Measurements from ENCODE around the gene ELAVL1.
A peak's percentile ranks its signal among the peaks of the same experiment; 100 is the strongest.
"Not testable (repeated sequence)": the region's sequence is repeated elsewhere in the genome, so short reads cannot be mapped to it uniquely, and the experiment has no call there.

ELAVL1 gene

GRCh38 chr19:7933828-7934725 lies 71.4 kb downstream of the ELAVL1 start:
- DNase-seq (ENCODE audit: low read depth): no peak

- DNase-seq (ENCODE audit: low read depth): no peak
Observed at GRCh38 chr19:7933411-7933810, 72.0 kb downstream of the ELAVL1 start.

GRCh38 chr19:7932930-7933300 lies 72.5 kb downstream of the ELAVL1 start:
- no peak for DNase-seq (ENCODE audit: low read depth)

- no peak for DNase-seq (ENCODE audit: low read depth)
Observed at GRCh38 chr19:7932276-7932929, 73.0 kb downstream of the ELAVL1 start.

- DNase-seq (ENCODE audit: low read depth): no peak
Observed at GRCh38 chr19:7931221-7932061, 74.0 kb downstream of the ELAVL1 start.

- no peak for DNase-seq (ENCODE audit: low read depth)
Observed at GRCh38 chr19:7930765-7931164, 74.7 kb downstream of the ELAVL1 start.

GRCh38 chr19:7930030-7930429 lies 75.4 kb downstream of the ELAVL1 start:
- not testable (repeated sequence) for DNase-seq (ENCODE audit: low read depth)

GRCh38 chr19:7928741-7929701 lies 76.4 kb downstream of the ELAVL1 start:
- DNase-seq (ENCODE audit: low read depth): peak; percentile 63

GRCh38 chr19:7928334-7928706 lies 77.1 kb downstream of the ELAVL1 start:
- no peak for DNase-seq (ENCODE audit: low read depth)

GRCh38 chr19:7927605-7928333 lies 77.7 kb downstream of the ELAVL1 start:
- no peak for DNase-seq (ENCODE audit: low read depth)

- no peak for DNase-seq (ENCODE audit: low read depth)
Observed at GRCh38 chr19:7926727-7927604, 78.5 kb downstream of the ELAVL1 start.

- DNase-seq (ENCODE audit: low read depth): peak; percentile 81
Observed at GRCh38 chr19:7926021-7926726, 79.3 kb downstream of the ELAVL1 start, which contains the start of gene CTXN1. TSS of gene CTXN1 (minus strand) at chr19:7926135. CDS start at chr19:7925538, 597 bp downstream.

GRCh38 chr19:7925171-7925851 lies 80.1 kb downstream of the ELAVL1 start:
- peak; percentile 81 for DNase-seq (ENCODE audit: low read depth)

GRCh38 chr19:7924651-7925170 lies 80.7 kb downstream of the ELAVL1 start:
- DNase-seq (ENCODE audit: low read depth): no peak

GRCh38 chr19:7924241-7924640 lies 81.2 kb downstream of the ELAVL1 start:
- no peak for DNase-seq (ENCODE audit: low read depth)

GRCh38 chr19:7923295-7924191 lies 81.9 kb downstream of the ELAVL1 start:
- no peak for DNase-seq (ENCODE audit: low read depth)

GRCh38 chr19:7922836-7923195 lies 82.6 kb downstream of the ELAVL1 start:
- DNase-seq (ENCODE audit: low read depth): no peak

Data from activated T-cell treated with anti-CD3 and anti-CD28 coated beads for 48 hours (primary cell).